ENCODE data around the gene C1orf50.
A peak's percentile ranks its signal among the peaks of the same experiment; 100 is the strongest.

Gene C1orf50

GRCh38 chr1:42765269-42765668 is 1.8 kb upstream of the C1orf50 start:
- 28% methylated on average over 7 of the region's 7 CpGs for WGBS

GRCh38 chr1:42765832-42766740 is 963 bp upstream of the C1orf50 start:
- Histone ChIP-seq H3K4me3 (ENCODE audit: low read length) (peak overlapping the region; percentile 93), H3K27ac (ENCODE audit: low read depth, low read length) (peak overlapping the region; percentile 37; the same call in 1 of the 2 replicates), H3K27me3 (ENCODE audit: insufficient read depth, low read length) (no peaks in the 10 kb centered on the region), H3K4me1 (ENCODE audit: insufficient read depth, low read length) (peaks cover 15% of the 10 kb centered on the region), H3K36me3 (ENCODE audit: insufficient read depth, low read length) (peaks cover 15% of the 10 kb centered on the region), H3K9ac (ENCODE audit: low read depth, low read length) (peak overlapping the region; percentile 68), H3K9me3 (ENCODE audit: insufficient read depth, low read depth, low read length) (no peaks in the 10 kb centered on the region)
- WGBS = 2% methylated on average over 43 of the region's 44 CpGs

More at GRCh38 chr1:42765269-42765668, 1.8 kb upstream of the C1orf50 start:
- no peaks in the 10 kb centered on the region for H3K9me3 ChIP-seq (ENCODE audit: insufficient read depth, low read depth, low read length)
- H3K27ac ChIP-seq (ENCODE audit: low read depth, low read length) = no peak overlapping the region
- H3K27me3 ChIP-seq (ENCODE audit: insufficient read depth, low read length) = no peaks in the 10 kb centered on the region
- peaks cover 18% of the 10 kb centered on the region for H3K36me3 ChIP-seq (ENCODE audit: insufficient read depth, low read length)
- H3K9ac ChIP-seq (ENCODE audit: low read depth, low read length) = peak overlapping the region; percentile 57
- peak overlapping the region; percentile 93 for H3K4me3 ChIP-seq (ENCODE audit: low read length)
- peaks cover 15% of the 10 kb centered on the region for H3K4me1 ChIP-seq (ENCODE audit: insufficient read depth, low read length)

DNA sequence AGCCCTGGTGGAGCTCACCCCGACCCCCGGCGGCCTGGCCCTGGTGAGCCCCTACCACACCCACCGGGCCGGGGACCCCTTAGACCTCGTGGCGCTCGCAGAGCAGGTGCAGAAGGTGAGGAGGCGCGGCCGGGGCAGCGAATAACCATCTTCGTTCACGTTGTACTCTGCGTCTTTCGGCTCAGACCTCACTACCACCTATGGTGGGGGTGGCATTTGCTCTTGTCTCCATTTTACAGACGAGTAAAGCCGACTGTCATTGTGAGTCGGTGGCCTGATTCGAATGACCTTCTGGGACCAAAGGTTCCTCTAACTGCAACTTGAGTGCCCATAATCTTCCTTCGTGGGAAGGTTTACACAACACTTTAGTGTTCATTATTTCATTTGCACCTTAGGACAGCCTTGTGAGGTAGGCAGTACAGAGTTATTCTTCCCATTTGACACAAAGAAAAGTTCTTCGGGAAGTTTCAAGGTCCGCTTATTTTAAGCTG is 506 bp downstream of the C1orf50 start:
- Histone ChIP-seq H3K9me3 (ENCODE audit: insufficient read depth, low read depth, low read length) (no peaks in the 10 kb centered on the region), H3K27ac (ENCODE audit: low read depth, low read length) (peak overlapping the region; percentile 63; the same call in 1 of the 2 replicates), H3K4me3 (ENCODE audit: low read length) (peak overlapping the region; percentile 93), H3K36me3 (ENCODE audit: insufficient read depth, low read length) (peaks cover under 1% of the 10 kb centered on the region), H3K4me1 (ENCODE audit: insufficient read depth, low read length) (peaks cover 15% of the 10 kb centered on the region), H3K27me3 (ENCODE audit: insufficient read depth, low read length) (no peaks in the 10 kb centered on the region), H3K9ac (ENCODE audit: low read depth, low read length) (peak overlapping the region; percentile 79)
- WGBS = 6% methylated on average over 23 of the region's 23 CpGs

DNA sequence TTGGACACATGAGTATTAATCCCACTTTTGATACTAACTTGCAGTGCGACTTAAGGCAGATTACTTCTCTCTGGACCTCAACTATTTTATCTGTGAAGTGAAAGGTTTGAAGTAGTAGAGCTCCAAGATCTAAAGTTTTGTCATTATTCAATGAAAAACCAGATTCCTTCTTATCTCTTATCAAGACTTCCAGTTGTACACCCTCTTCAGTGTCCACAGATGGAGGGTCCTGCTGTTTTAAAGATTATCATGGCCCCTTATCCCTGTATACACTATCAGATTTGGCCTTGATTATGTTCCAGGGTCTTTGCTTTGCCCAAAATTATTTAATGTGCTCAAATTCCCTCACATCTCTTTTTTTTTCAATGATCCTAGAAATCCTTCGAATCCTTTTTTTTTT is 1.1 kb downstream of the C1orf50 start:
- 92% methylated on average over 2 of the region's 2 CpGs for WGBS
- Histone ChIP-seq H3K4me3 (ENCODE audit: low read length) (peak overlapping the region; percentile 93), H3K36me3 (ENCODE audit: insufficient read depth, low read length) (peaks cover 6% of the 10 kb centered on the region; the same call in 1 of the 2 replicates), H3K9me3 (ENCODE audit: insufficient read depth, low read depth, low read length) (no peaks in the 10 kb centered on the region), H3K27ac (ENCODE audit: low read depth, low read length) (no peak overlapping the region), H3K9ac (ENCODE audit: low read depth, low read length) (peak overlapping the region; percentile 79), H3K27me3 (ENCODE audit: insufficient read depth, low read length) (no peaks in the 10 kb centered on the region), H3K4me1 (ENCODE audit: insufficient read depth, low read length) (peaks cover 15% of the 10 kb centered on the region)

DNA sequence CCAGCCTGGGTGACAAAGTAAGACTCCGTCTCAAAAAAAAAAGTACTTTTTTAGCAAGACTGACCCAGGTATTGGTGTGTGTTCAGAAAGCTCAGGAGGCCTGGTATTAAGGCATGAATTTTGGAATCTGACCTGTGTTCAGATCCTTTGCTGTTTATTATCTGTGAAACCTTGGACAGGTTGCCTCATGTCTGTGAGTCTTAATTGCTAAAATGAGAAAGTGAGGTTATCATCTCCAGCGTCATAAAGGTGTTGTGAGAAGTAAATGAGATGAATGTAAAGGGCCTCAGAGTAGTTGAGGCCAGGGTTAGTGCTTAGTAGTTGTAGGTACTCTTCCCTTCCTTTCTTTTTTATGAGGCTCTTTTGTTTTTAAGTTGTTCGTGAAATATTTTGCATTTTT is 2.8 kb downstream of the C1orf50 start:
- H3K4me3 ChIP-seq (ENCODE audit: low read length) = no peak overlapping the region
- peaks cover 21% of the 10 kb centered on the region for H3K36me3 ChIP-seq (ENCODE audit: insufficient read depth, low read length)
- no peaks in the 10 kb centered on the region for H3K9me3 ChIP-seq (ENCODE audit: insufficient read depth, low read depth, low read length)
- H3K4me1 ChIP-seq (ENCODE audit: insufficient read depth, low read length) = peaks cover 10% of the 10 kb centered on the region
- no peak overlapping the region for H3K9ac ChIP-seq (ENCODE audit: low read depth, low read length)
- WGBS = 96% methylated on average over 2 of the region's 3 CpGs
- no peak overlapping the region for H3K27ac ChIP-seq (ENCODE audit: low read depth, low read length)
- H3K27me3 ChIP-seq (ENCODE audit: insufficient read depth, low read length) = no peaks in the 10 kb centered on the region

DNA sequence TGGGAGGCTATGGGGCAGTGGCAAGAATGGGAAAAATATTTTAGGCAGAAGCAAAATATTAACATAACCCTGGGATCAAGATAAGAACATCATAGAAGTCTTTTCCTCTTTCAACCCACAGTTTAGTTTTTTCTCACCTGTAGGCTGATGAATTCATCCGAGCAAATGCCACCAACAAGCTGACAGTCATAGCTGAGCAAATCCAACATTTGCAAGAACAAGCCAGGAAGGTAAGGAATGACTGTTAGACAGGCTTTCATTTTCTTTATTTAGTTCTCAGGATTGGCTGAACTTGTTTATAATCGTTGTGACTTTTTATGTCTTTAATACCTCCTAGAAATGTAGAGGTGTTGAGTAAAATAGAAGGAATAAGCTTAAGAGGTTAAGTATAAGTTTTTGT is 6.4 kb downstream of the C1orf50 start:
- Histone ChIP-seq H3K36me3 (ENCODE audit: insufficient read depth, low read length) (peaks cover 54% of the 10 kb centered on the region), H3K27me3 (ENCODE audit: insufficient read depth, low read length) (no peaks in the 10 kb centered on the region), H3K9ac (ENCODE audit: low read depth, low read length) (no peak overlapping the region), H3K27ac (ENCODE audit: low read depth, low read length) (no peak overlapping the region), H3K4me1 (ENCODE audit: insufficient read depth, low read length) (no peaks in the 10 kb centered on the region), H3K9me3 (ENCODE audit: insufficient read depth, low read depth, low read length) (no peaks in the 10 kb centered on the region), H3K4me3 (ENCODE audit: low read length) (no peak overlapping the region)
- WGBS = 43% methylated on average over 2 of the region's 2 CpGs

DNA sequence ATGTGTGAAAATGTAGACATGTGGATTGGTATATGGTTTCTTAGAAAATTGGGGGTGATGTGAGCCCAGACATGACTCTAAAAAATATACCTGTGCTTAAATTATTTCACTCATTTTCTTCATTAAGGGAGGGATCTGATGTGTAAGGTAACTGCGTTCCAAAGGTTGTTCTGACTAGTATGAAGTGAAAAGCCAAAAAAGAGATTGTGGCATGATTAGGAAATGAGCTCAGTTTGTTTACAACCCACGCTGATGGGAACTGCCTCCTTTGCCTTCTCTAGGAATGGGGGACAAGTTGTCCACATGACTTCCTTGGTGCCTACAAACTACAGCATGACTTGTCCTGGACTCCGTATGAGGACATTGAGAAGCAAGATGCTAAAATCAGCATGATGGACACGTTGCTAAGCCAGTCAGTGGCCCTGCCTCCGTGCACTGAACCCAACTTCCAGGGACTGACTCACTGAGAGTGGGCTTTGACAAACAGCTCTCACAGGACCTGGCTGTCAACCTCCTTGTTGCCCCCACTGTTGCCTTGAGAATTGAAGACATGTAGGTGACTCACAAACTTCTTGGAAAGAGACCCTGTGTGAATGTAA is 8.0 kb downstream of the C1orf50 start:
- Histone ChIP-seq H3K27me3 (ENCODE audit: insufficient read depth, low read length) (no peaks in the 10 kb centered on the region), H3K4me1 (ENCODE audit: insufficient read depth, low read length) (no peaks in the 10 kb centered on the region), H3K27ac (ENCODE audit: low read depth, low read length) (no peak overlapping the region), H3K9ac (ENCODE audit: low read depth, low read length) (no peak overlapping the region), H3K4me3 (ENCODE audit: low read length) (no peak overlapping the region), H3K9me3 (ENCODE audit: insufficient read depth, low read depth, low read length) (no peaks in the 10 kb centered on the region), H3K36me3 (ENCODE audit: insufficient read depth, low read length) (peaks cover 67% of the 10 kb centered on the region)
- WGBS = 93% methylated on average over 5 of the region's 5 CpGs

DNA sequence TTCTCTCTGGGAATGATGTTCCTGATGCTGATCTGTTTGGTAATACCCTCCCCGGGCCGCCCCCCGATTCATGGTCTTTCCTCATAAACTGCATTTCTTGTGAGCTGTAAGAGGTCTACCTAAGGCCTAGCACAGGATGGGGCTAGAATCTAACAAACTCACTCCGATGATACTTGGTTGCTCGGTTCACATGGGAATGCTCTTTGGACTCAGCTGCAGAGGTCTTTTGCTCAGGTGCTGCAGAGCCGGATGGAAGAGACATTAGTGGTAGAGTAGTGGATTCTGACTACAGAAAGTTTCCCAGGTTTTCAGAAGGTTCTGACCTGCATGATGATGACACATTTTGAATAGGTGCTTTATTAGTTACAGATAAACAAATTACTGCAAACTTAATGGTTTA is 9.5 kb downstream of the C1orf50 start:
- Histone ChIP-seq H3K27me3 (ENCODE audit: insufficient read depth, low read length) (no peaks in the 10 kb centered on the region), H3K4me3 (ENCODE audit: low read length) (no peak overlapping the region), H3K36me3 (ENCODE audit: insufficient read depth, low read length) (peaks cover 78% of the 10 kb centered on the region), H3K9ac (ENCODE audit: low read depth, low read length) (no peak overlapping the region), H3K27ac (ENCODE audit: low read depth, low read length) (no peak overlapping the region), H3K4me1 (ENCODE audit: insufficient read depth, low read length) (no peaks in the 10 kb centered on the region), H3K9me3 (ENCODE audit: insufficient read depth, low read depth, low read length) (no peaks in the 10 kb centered on the region)
- 98% methylated on average over 6 of the region's 6 CpGs for WGBS

GRCh38 chr1:42777852-42778251 is 10.8 kb downstream of the C1orf50 start:
- H3K27me3 ChIP-seq (ENCODE audit: insufficient read depth, low read length) = no peaks in the 10 kb centered on the region

GRCh38 chr1:42779725-42780124 is 12.7 kb downstream of the C1orf50 start:
- Histone ChIP-seq H3K27ac (ENCODE audit: low read depth, low read length) (no peak overlapping the region), H3K9me3 (ENCODE audit: insufficient read depth, low read depth, low read length) (no peaks in the 10 kb centered on the region), H3K9ac (ENCODE audit: low read depth, low read length) (no peak overlapping the region), H3K4me1 (ENCODE audit: insufficient read depth, low read length) (no peaks in the 10 kb centered on the region), H3K36me3 (ENCODE audit: insufficient read depth, low read length) (peaks cover 74% of the 10 kb centered on the region), H3K27me3 (ENCODE audit: insufficient read depth, low read length) (no peaks in the 10 kb centered on the region), H3K4me3 (ENCODE audit: low read length) (no peak overlapping the region)
- WGBS = 92% methylated on average over 2 of the region's 2 CpGs

More at GRCh38 chr1:42777852-42778251, 10.8 kb downstream of the C1orf50 start:
- no peak overlapping the region for H3K4me3 ChIP-seq (ENCODE audit: low read length)
- H3K27ac ChIP-seq (ENCODE audit: low read depth, low read length) = no peak overlapping the region
- H3K9ac ChIP-seq (ENCODE audit: low read depth, low read length) = no peak overlapping the region
- H3K9me3 ChIP-seq (ENCODE audit: insufficient read depth, low read depth, low read length) = no peaks in the 10 kb centered on the region
- peaks cover 86% of the 10 kb centered on the region for H3K36me3 ChIP-seq (ENCODE audit: insufficient read depth, low read length)
- no peaks in the 10 kb centered on the region for H3K4me1 ChIP-seq (ENCODE audit: insufficient read depth, low read length)

- no peak overlapping the region for H3K4me3 ChIP-seq (ENCODE audit: low read length)
- H3K27me3 ChIP-seq (ENCODE audit: insufficient read depth, low read length) = no peaks in the 10 kb centered on the region
- H3K27ac ChIP-seq (ENCODE audit: low read depth, low read length) = no peak overlapping the region
- H3K9ac ChIP-seq (ENCODE audit: low read depth, low read length) = no peak overlapping the region
- 96% methylated on average over 1 of the region's 1 CpG for WGBS
- no peaks in the 10 kb centered on the region for H3K9me3 ChIP-seq (ENCODE audit: insufficient read depth, low read depth, low read length)
- no peaks in the 10 kb centered on the region for H3K4me1 ChIP-seq (ENCODE audit: insufficient read depth, low read length)
- peaks cover 69% of the 10 kb centered on the region for H3K36me3 ChIP-seq (ENCODE audit: insufficient read depth, low read length)
Measured at GRCh38 chr1:42780176-42780575, 13.1 kb downstream of the C1orf50 start.

Data from HUES64 (cell line).